GM12873 (cell line): ENCODE results near the gene PTPN6.

Experiments used
- CTCF ChIP-seq: IDR thresholded peaks from 2 replicates; pipeline ENCODE4 v1.5.1; 2012; ENCODE audit warnings: low read depth, mild to moderate bottlenecking, moderate library complexity, low read length, control low read depth; ENCODE audit not compliant: insufficient read depth; ENCODE audit errors: missing control alignments

Gene PTPN6

GRCh38 chr12:6981152-6982052, 30.2 kb downstream of the PTPN6 start:
- TF ChIP-seq CTCF = no peak

GRCh38 chr12:6982532-6982931, 31.4 kb downstream of the PTPN6 start:
- TF ChIP-seq CTCF = no peak

GRCh38 chr12:6987956-6988553, 36.9 kb downstream of the PTPN6 start:
- TF ChIP-seq CTCF = no peak

GRCh38 chr12:6996040-6996441, 44.9 kb downstream of the PTPN6 start:
- TF ChIP-seq CTCF = no peak

- no peak for TF ChIP-seq CTCF
Measured at GRCh38 chr12:6998715-6999451, 47.7 kb downstream of the PTPN6 start.

GRCh38 chr12:7001921-7002591, 50.9 kb downstream of the PTPN6 start:
- TF ChIP-seq CTCF = no peak
